ENCODE measurements around the gene HSD11B1L. TPM values are rescaled to one million over a fixed set of nuclear protein-coding genes. Genes with fewer than 3 reads are reported as not detected.
A peak's percentile ranks its signal among the peaks of the same experiment; 100 is the strongest.

Gene HSD11B1L
- total RNA-seq, 1 donor from 2014 or later, result 22.2 TPM

GRCh38 chr19:5667751-5668271, 13.0 kb upstream of the HSD11B1L start:
- no peak for DNase-seq (ENCODE audit: low read depth)

GRCh38 chr19:5669212-5669611, 11.6 kb upstream of the HSD11B1L start:
- no peak for DNase-seq (ENCODE audit: low read depth)

GRCh38 chr19:5671600-5671999, 9.2 kb upstream of the HSD11B1L start:
- DNase-seq (ENCODE audit: low read depth), result no peak

GRCh38 chr19:5672708-5673459, 7.9 kb upstream of the HSD11B1L start:
- DNase-seq (ENCODE audit: low read depth), result no peak

GRCh38 chr19:5673752-5674151, 7.1 kb upstream of the HSD11B1L start:
- DNase-seq (ENCODE audit: low read depth), result no peak

- no peak for DNase-seq (ENCODE audit: low read depth)
These were observed 6.1 kb upstream of the HSD11B1L start for GRCh38 chr19:5674714-5675113.

- no peak for DNase-seq (ENCODE audit: low read depth)
These were observed 4.6 kb upstream of the HSD11B1L start for GRCh38 chr19:5676105-5676771.

- no peak for DNase-seq (ENCODE audit: low read depth)
These were observed 4.1 kb upstream of the HSD11B1L start for GRCh38 chr19:5676772-5677105.

- DNase-seq (ENCODE audit: low read depth), result no peak
These were observed 3.7 kb upstream of the HSD11B1L start for GRCh38 chr19:5677136-5677535.

- no peak for DNase-seq (ENCODE audit: low read depth)
These were observed 3.2 kb upstream of the HSD11B1L start for GRCh38 chr19:5677580-5677979.

- DNase-seq (ENCODE audit: low read depth), result no peak
These were observed 2.6 kb upstream of the HSD11B1L start for GRCh38 chr19:5678071-5678718.

- no peak for DNase-seq (ENCODE audit: low read depth)
These were observed 1.3 kb upstream of the HSD11B1L start for GRCh38 chr19:5679289-5680083.

GRCh38 chr19:5680084-5680436, 767 bp upstream of the HSD11B1L start:
- no peak for DNase-seq (ENCODE audit: low read depth)

- no peak for DNase-seq (ENCODE audit: low read depth)
These were observed 722 bp downstream of the HSD11B1L start for GRCh38 chr19:5681391-5682106.

GRCh38 chr19:5682107-5682482, 1.3 kb downstream of the HSD11B1L start:
- no peak for DNase-seq (ENCODE audit: low read depth)

- no peak for DNase-seq (ENCODE audit: low read depth)
These were observed 2.5 kb downstream of the HSD11B1L start for GRCh38 chr19:5683177-5683886.

GRCh38 chr19:5684694-5685430, 4.0 kb downstream of the HSD11B1L start:
- no peak for DNase-seq (ENCODE audit: low read depth)

GRCh38 chr19:5686326-5686646, 5.5 kb downstream of the HSD11B1L start:
- no peak for DNase-seq (ENCODE audit: low read depth)

GRCh38 chr19:5686647-5687359, 6.0 kb downstream of the HSD11B1L start:
- DNase-seq (ENCODE audit: low read depth), result peak; percentile 74

Measured in renal cortical epithelial cell (primary cell).